SJCRH30 (cell line): ENCODE results near the gene MINAR1. TPM values are rescaled to one million over a fixed set of nuclear protein-coding genes. Genes with fewer than 3 reads are reported as not detected.

Experiments used
- DNase-seq, 2 experiments: peaks; one replicate each; pipeline ENCODE4 v3.0.0-alpha.2; 2015 to 2020
- H3K27ac ChIP-seq: fragments of 250-450 bp; sonication (Bioruptor Pico); 2 replicates; pipeline ENCODE4 v1.5.1; 2020; ENCODE audit warnings: mild to moderate bottlenecking, moderate library complexity
- H3K27me3 ChIP-seq: fragments of 250-450 bp; sonication (Bioruptor Pico); 2 replicates; pipeline ENCODE4 v1.5.1; 2020; ENCODE audit warnings: mild to moderate bottlenecking, moderate library complexity
- H3K36me3 ChIP-seq: fragments of 250-450 bp; sonication (Bioruptor Pico); 2 replicates; pipeline ENCODE4 v1.5.1; 2020; ENCODE audit warnings: mild to moderate bottlenecking, moderate library complexity
- H3K4me1 ChIP-seq: fragments of 250-450 bp; sonication (Bioruptor Pico); 2 replicates; pipeline ENCODE4 v1.5.1; 2020; ENCODE audit warnings: mild to moderate bottlenecking, moderate library complexity
- H3K4me3 ChIP-seq: fragments of 250-450 bp; sonication (Bioruptor Pico); 2 replicates; pipeline ENCODE4 v1.5.1; 2020; ENCODE audit warnings: mild to moderate bottlenecking, moderate library complexity
- H3K9me3 ChIP-seq: fragments of 250-450 bp; sonication (Bioruptor Pico); replicated peaks from 2 replicates; pipeline ENCODE4 v1.5.1; 2020; ENCODE audit warnings: mild to moderate bottlenecking, moderate library complexity
- total RNA-seq: library from RNA; depleted of rRNA; stranded (reverse); fragments of >200 nt; shearing (Covaris generic); gene quantifications from 2 replicates; pipeline ENCODE4 v1.2.3, GENCODE V29; 2014

The MINAR1 gene
- total RNA-seq, 1 experiment from 2014 or later = 0.69 TPM

GRCh38 chr15:79442911-79443310 lies 10.8 kb downstream of the MINAR1 start:
- no peaks in the 10 kb centered on the region for H3K9me3 ChIP-seq
- DNase-seq = peak in 1 of 2 experiments; percentile 17

GRCh38 chr15:79447060-79447459 lies 14.9 kb downstream of the MINAR1 start:
- no peaks in the 10 kb centered on the region for H3K27me3 ChIP-seq
- H3K4me3 ChIP-seq = no peak overlapping the region
- H3K9me3 ChIP-seq = no peaks in the 10 kb centered on the region
- no peaks in the 10 kb centered on the region for H3K4me1 ChIP-seq
- no peak for DNase-seq
- H3K36me3 ChIP-seq = no peaks in the 10 kb centered on the region
- no peak overlapping the region for H3K27ac ChIP-seq

More at GRCh38 chr15:79442911-79443310, 10.8 kb downstream of the MINAR1 start:
- H3K36me3 ChIP-seq = no peaks in the 10 kb centered on the region
- no peak overlapping the region for H3K4me3 ChIP-seq
- no peak overlapping the region for H3K27ac ChIP-seq
- no peaks in the 10 kb centered on the region for H3K4me1 ChIP-seq
- no peaks in the 10 kb centered on the region for H3K27me3 ChIP-seq

GRCh38 chr15:79450648-79451047 lies 18.5 kb downstream of the MINAR1 start:
- peak in 1 of 2 experiments; percentile 13 for DNase-seq
- no peak overlapping the region for H3K27ac ChIP-seq
- no peaks in the 10 kb centered on the region for H3K36me3 ChIP-seq
- no peaks in the 10 kb centered on the region for H3K4me1 ChIP-seq
- no peaks in the 10 kb centered on the region for H3K9me3 ChIP-seq
- H3K4me3 ChIP-seq = no peak overlapping the region
- H3K27me3 ChIP-seq = no peaks in the 10 kb centered on the region

- Histone ChIP-seq H3K9me3 (no peaks in the 10 kb centered on the region), H3K4me1 (no peaks in the 10 kb centered on the region), H3K27ac (no peak overlapping the region), H3K4me3 (no peak overlapping the region), H3K27me3 (no peaks in the 10 kb centered on the region), H3K36me3 (no peaks in the 10 kb centered on the region)
- no peak for DNase-seq
Measured at GRCh38 chr15:79451361-79451999, 19.3 kb downstream of the MINAR1 start.

- Histone ChIP-seq H3K4me1 (no peaks in the 10 kb centered on the region), H3K27ac (no peak overlapping the region), H3K27me3 (no peaks in the 10 kb centered on the region), H3K9me3 (no peaks in the 10 kb centered on the region), H3K4me3 (no peak overlapping the region), H3K36me3 (no peaks in the 10 kb centered on the region)
- DNase-seq = no peak
Measured at GRCh38 chr15:79452244-79453051, 20.3 kb downstream of the MINAR1 start.

- Histone ChIP-seq H3K36me3 (no peaks in the 10 kb centered on the region), H3K27ac (no peak overlapping the region), H3K27me3 (no peaks in the 10 kb centered on the region), H3K9me3 (no peaks in the 10 kb centered on the region), H3K4me1 (no peaks in the 10 kb centered on the region), H3K4me3 (no peak overlapping the region)
- DNase-seq = no peak
Measured at GRCh38 chr15:79453446-79453845, 21.3 kb downstream of the MINAR1 start.

- DNase-seq = no peak
- H3K36me3 ChIP-seq = no peaks in the 10 kb centered on the region
- no peaks in the 10 kb centered on the region for H3K4me1 ChIP-seq
- H3K27me3 ChIP-seq = no peaks in the 10 kb centered on the region
- H3K4me3 ChIP-seq = no peak overlapping the region
- H3K9me3 ChIP-seq = no peaks in the 10 kb centered on the region
- no peak overlapping the region for H3K27ac ChIP-seq
Measured at GRCh38 chr15:79454063-79454462, 21.9 kb downstream of the MINAR1 start.

- no peak for DNase-seq
- Histone ChIP-seq H3K9me3 (no peaks in the 10 kb centered on the region), H3K27me3 (no peaks in the 10 kb centered on the region), H3K4me1 (no peaks in the 10 kb centered on the region), H3K36me3 (no peaks in the 10 kb centered on the region), H3K27ac (no peak overlapping the region), H3K4me3 (no peak overlapping the region)
Measured at GRCh38 chr15:79455361-79455760, 23.2 kb downstream of the MINAR1 start.

GRCh38 chr15:79455943-79456342 lies 23.8 kb downstream of the MINAR1 start:
- Histone ChIP-seq H3K27ac (no peak overlapping the region), H3K27me3 (no peaks in the 10 kb centered on the region), H3K36me3 (no peaks in the 10 kb centered on the region), H3K4me3 (no peak overlapping the region), H3K9me3 (no peaks in the 10 kb centered on the region), H3K4me1 (no peaks in the 10 kb centered on the region)
- no peak for DNase-seq

GRCh38 chr15:79458491-79458890 lies 26.4 kb downstream of the MINAR1 start:
- Histone ChIP-seq H3K9me3 (no peaks in the 10 kb centered on the region), H3K36me3 (no peaks in the 10 kb centered on the region), H3K4me1 (no peaks in the 10 kb centered on the region), H3K27me3 (no peaks in the 10 kb centered on the region), H3K4me3 (no peak overlapping the region), H3K27ac (no peak overlapping the region)
- no peak for DNase-seq

- H3K4me3 ChIP-seq = no peak overlapping the region
- no peak overlapping the region for H3K27ac ChIP-seq
- H3K27me3 ChIP-seq = no peaks in the 10 kb centered on the region
- no peaks in the 10 kb centered on the region for H3K9me3 ChIP-seq
- no peaks in the 10 kb centered on the region for H3K4me1 ChIP-seq
- DNase-seq = no peak
- no peaks in the 10 kb centered on the region for H3K36me3 ChIP-seq
Measured at GRCh38 chr15:79459666-79460065, 27.5 kb downstream of the MINAR1 start.

GRCh38 chr15:79463043-79463780 lies 31.1 kb downstream of the MINAR1 start:
- Histone ChIP-seq H3K4me3 (no peak overlapping the region), H3K9me3 (no peaks in the 10 kb centered on the region), H3K27ac (no peak overlapping the region), H3K27me3 (no peaks in the 10 kb centered on the region), H3K36me3 (no peaks in the 10 kb centered on the region), H3K4me1 (no peaks in the 10 kb centered on the region)
- no peak for DNase-seq

GRCh38 chr15:79463781-79464270 lies 31.7 kb downstream of the MINAR1 start:
- Histone ChIP-seq H3K9me3 (no peaks in the 10 kb centered on the region), H3K36me3 (no peaks in the 10 kb centered on the region)
- no peak for DNase-seq

GRCh38 chr15:79466488-79466887 lies 34.4 kb downstream of the MINAR1 start:
- H3K27me3 ChIP-seq = no peaks in the 10 kb centered on the region
- no peak overlapping the region for H3K27ac ChIP-seq
- no peak for DNase-seq
- no peak overlapping the region for H3K4me3 ChIP-seq
- H3K9me3 ChIP-seq = no peaks in the 10 kb centered on the region
- H3K4me1 ChIP-seq = no peaks in the 10 kb centered on the region
- no peaks in the 10 kb centered on the region for H3K36me3 ChIP-seq

More at GRCh38 chr15:79463781-79464270, 31.7 kb downstream of the MINAR1 start:
- no peak overlapping the region for H3K27ac ChIP-seq
- no peak overlapping the region for H3K4me3 ChIP-seq
- no peaks in the 10 kb centered on the region for H3K4me1 ChIP-seq
- H3K27me3 ChIP-seq = no peaks in the 10 kb centered on the region
